ENCODE data around the gene NEURL1B.
"Not testable (repeated sequence)": the region's sequence is repeated elsewhere in the genome, so short reads cannot be mapped to it uniquely, and the experiment has no call there.

NEURL1B gene

GRCh38 chr5:172696171-172696849 lies 55.2 kb downstream of the NEURL1B start:
- no peak for DNase-seq (ENCODE audit: low read depth)

DNA sequence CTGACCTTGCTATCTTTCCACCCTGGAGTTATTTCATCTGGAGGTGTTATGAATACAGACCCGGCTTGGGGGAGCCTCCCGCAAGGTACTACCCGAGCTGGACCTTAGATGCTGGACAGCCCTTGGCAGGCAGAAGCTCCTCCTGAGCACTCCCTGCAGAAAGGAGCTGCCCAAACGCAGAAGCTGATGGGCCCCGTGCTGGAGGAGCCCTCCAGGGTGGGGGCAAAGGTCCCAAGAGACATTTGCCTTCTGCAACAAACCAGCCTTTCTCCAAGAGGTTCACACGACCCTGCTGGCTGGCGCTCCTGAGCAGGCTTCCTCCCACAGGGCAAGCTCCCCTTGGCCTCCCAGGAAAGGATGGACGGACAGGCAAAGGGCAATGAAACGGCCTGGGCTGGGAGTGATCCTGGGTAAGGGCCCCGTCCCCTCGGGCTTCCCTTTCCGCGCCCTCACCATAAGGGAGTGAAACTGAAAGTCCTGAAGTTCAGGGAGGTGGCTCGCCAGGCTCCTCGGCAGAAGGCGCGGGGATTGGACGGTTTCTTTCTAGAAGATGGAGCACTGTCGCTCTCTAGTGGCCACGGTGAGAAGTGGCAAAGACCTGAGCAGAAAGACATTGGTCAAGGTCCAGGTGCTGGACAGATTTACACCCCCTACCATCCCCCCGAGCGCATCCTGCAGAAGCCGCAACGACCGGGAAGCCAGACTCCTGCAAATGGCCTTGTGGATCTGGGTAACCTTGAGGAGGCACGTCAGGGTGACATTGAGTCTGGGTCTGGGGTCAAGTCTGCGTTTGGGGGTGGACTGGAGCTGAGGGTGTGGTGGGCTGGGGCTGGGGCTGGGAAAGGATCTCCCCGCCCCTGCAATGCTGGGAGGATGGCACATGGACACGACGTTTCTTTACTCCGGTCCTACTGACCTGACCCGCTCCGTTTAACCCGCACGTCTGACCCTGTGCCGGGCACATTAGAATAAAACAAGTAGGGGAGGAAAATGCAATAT lies 56.4 kb downstream of the NEURL1B start:
- DNase-seq (ENCODE audit: low read depth) = peak; percentile 34

DNA sequence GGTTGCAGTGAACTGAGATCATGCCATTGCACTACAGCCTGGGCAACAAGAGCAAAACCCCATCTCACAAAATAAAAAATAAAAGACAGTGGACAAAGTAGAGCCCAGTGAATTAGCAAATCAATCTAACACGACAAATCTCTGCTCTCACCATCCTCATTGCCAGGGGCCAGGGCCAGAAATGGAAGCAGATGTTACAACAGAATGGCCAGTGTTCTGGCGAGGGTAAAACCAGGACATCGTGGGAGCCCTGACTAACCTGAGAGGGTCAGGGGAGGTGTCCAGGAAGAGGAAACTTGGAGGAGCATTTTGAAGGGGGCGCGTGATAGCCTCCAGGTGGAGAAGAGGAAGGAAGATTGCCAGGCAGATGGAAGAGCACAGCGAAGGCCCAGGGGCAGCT lies 58.4 kb downstream of the NEURL1B start:
- DNase-seq (ENCODE audit: low read depth) = no peak

DNA sequence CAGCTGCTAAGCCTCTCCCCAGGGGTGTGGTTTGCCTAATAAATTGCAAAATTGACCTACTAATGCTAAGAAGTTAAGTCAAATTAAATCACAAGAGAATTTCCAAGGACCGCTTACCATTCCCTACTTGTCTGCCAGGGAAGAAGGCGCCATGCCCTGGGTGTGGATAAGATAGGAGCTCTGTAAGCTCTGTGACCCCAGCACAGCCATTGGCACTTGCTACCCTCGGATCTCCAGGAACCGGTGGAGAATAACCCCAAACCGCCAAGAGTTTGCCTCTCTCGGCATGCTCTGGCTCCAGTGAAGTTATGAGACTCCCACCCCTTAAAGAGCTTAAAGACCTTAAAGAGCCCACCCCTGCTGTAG lies 58.9 kb downstream of the NEURL1B start:
- DNase-seq (ENCODE audit: low read depth) = no peak

DNA sequence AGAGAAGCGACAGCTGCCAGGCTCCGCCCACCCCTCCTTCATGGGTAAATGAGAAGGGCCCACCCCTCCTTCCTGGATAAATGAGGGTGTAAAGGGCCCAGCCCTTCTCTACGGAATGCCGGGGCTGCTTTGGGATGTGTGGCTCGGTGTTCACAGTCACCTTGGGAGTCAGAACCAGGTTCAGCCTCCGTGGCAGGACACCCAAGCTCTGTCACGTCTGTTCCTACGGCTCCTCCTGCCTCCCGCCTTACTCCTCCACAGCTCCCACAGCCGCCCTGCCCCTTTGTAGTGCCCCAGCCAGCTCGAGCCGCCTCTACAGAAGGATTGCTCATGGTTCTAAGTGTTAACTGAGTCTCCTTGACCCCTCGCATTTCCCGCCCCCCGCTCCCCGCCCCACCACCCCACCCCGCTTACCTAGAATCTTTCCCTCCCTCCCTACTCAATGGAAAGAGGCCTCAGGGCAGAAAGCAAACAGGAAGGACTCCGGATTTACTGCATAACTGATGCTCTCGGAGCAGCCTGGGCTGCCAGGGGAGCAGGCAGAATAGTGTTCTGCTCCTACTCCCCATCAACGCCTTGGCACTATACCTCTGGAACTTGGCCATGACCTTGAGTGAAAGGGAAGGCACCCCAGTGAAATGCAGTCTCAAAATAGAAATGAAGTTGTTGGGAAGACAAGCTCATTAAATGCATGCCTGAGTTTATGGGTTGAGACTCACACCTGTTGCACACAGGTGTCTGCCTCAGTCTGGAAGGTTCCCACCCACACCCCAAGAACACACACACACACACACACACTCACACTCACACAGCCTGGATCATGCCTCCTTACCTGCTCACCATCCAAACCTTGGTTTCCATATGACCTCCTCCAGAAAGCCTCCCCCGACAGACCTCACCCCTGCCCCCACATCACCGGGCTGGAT lies 59.6 kb downstream of the NEURL1B start:
- no peak for DNase-seq (ENCODE audit: low read depth)

GRCh38 chr5:172701291-172701656 lies 60.2 kb downstream of the NEURL1B start:
- DNase-seq (ENCODE audit: low read depth) = no peak

DNA sequence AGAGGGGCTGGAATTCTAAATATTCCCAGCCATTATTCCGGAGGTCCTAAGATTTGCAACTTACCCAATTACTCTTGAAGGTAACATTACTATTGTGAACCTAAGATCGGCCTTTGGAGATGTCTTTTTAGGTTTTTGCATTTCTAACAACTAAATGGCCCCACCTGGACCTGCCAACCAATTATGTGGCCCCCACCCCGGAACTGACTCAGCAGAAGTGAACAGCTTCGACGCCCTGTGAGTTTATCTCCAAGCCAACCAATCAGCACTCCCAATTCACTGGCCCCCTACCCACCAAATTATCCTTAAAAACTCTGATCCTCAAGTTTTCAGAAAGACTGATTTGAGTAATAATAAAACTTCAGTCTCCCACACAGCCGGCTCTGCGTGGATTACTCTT lies 62.9 kb downstream of the NEURL1B start:
- no peak for DNase-seq (ENCODE audit: low read depth)

DNA sequence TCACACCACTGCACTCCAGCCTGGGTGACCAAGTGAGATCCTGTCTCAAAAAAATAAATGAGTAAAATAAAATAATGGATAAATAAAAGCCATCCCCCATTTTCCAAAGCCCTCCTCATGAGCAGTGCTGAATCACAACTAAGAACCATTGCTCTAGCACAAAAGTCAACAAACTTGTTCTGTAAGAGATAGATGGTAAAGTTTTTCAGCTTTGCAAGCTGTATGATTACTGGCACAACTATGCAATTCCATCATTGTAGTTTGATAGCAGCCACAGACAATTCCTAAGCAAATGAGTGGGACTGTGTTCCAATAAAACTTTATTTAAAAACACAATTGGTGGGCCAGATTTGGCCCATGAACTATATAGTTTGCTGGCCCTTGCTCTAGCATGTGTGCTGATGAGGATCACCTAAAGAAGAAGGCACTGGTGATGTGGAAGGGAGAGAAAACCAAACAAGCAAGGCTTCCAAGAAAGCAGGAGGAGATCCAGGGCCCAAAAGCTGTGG lies 64.6 kb downstream of the NEURL1B start:
- no peak for DNase-seq (ENCODE audit: low read depth)

GRCh38 chr5:172706796-172707195 lies 65.7 kb downstream of the NEURL1B start:
- DNase-seq (ENCODE audit: low read depth) = no peak

GRCh38 chr5:172707285-172708182 lies 66.5 kb downstream of the NEURL1B start:
- DNase-seq (ENCODE audit: low read depth) = peak; percentile 26

- no peak for DNase-seq (ENCODE audit: low read depth)
These were observed 67.1 kb downstream of the NEURL1B start for GRCh38 chr5:172708183-172708505.

DNA sequence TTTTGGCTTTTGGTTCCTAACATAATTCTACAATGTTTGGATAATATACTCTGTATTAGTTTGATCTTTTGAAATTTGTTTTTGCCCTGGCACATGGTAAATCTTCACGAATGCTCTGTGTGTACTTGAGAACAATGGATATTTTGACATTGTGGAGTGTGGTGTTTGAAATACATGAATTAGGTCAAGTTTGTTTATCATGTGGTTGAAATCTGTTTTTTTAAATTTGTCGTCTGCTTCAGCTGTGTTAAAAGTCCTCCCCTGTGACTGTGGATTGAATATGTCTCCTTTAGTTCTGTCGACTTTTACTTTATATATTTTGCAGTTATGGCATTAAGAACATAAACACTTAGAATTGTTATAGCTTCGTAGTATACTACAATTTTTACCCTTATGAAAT lies 69.6 kb downstream of the NEURL1B start:
- DNase-seq (ENCODE audit: low read depth) = no peak

DNA sequence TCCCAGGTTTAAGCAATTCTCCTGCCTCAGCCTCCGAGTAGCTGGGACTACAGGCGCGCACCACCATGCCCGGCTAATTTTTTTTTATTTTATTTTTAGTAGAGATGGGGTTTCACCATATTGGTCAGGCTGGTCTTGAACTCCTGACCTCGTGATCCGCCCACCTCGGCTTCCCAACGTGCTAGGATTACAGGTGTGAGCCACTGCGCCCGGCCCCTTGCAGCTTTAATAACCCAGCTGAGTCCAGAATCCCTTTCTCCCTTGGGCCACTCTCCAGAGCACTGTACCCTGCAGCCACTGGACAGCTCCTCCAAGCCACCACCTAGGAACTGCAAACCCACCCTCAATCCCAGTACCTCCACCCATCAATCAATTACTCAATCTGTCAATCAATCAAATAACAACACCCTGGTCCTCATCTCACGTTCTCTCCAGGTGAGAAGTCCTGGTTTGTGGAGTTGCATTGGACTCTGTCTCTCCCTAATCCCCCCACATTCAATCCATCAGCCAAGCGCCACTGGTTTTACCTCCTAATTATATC lies 70.3 kb downstream of the NEURL1B start:
- not testable (repeated sequence) for DNase-seq (ENCODE audit: low read depth)

GRCh38 chr5:172712610-172713009 lies 71.5 kb downstream of the NEURL1B start:
- no peak for DNase-seq (ENCODE audit: low read depth)

GRCh38 chr5:172713113-172713808 lies 72.2 kb downstream of the NEURL1B start:
- no peak for DNase-seq (ENCODE audit: low read depth)

- no peak for DNase-seq (ENCODE audit: low read depth)
These were observed 72.9 kb downstream of the NEURL1B start for GRCh38 chr5:172713809-172714490.

DNA sequence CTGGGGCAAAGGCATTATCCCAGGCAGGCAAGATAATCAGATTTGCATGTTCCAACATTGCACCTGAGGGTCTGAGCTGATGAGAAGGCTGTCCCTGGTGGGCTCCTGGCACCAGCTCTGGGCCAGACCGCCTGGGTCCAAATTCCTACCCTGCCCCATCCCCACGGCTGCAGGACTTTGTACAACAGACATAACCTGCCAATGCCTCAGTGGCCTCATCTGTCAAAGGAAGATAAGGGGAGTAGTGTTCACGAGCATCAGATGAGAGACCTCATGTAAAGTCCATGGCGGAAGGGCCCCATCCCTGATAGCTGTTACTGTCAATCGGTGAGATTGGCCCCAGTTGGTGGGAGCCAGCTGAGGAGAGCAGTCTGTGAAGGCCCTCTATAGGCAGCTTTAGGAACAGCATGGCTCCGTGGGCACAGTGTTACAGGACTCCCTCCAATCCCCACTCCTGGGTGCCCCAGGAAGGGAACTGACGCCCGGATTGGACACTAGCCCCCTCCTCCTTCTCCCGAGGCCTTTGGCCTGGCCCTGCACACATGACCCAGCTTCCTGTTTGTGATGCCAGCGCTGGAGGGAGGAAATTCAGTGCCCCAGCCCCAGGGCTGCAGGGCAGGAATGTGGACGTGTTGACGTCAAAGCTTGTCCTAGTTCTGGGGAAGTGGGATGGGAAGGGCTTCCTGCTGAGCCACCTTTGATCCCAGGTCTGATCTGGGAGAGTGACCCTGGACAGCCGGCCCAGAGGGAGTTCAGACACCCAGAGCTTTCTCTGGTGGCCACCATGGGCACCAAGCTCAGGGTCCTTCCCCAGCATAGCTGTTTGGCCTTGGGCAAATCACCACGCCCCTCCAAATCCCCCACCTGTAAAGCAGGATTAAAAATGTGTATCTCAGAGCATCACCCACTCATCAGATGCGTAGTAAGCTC lies 73.7 kb downstream of the NEURL1B start:
- no peak for DNase-seq (ENCODE audit: low read depth)

GRCh38 chr5:172715421-172715780 lies 74.3 kb downstream of the NEURL1B start:
- DNase-seq (ENCODE audit: low read depth) = no peak
